Measurements from ENCODE around the gene SRC.

GRCh38 chr20:37431786-37432185 is 85.8 kb downstream of the SRC start:
- TF ChIP-seq POLR2A (IDR thresholded peaks at IDR 0.05; ENCODE audit: low read depth, low read length): no peak
- no peak for TF ChIP-seq POLR2AphosphoS5 (IDR thresholded peaks at IDR 0.05; ENCODE audit: low read depth, low read length)
- TF ChIP-seq TAF1 (IDR thresholded peaks at IDR 0.05; ENCODE audit: low read depth, low read length): no peak
- TF ChIP-seq SPI1 (IDR thresholded peaks at IDR 0.05; ENCODE audit: low read depth, low read length): no peak
